Measurements from ENCODE around the gene HTRA2.
"Not testable (repeated sequence)": the region's sequence is repeated elsewhere in the genome, so short reads cannot be mapped to it uniquely, and the experiment has no call there.

Gene HTRA2

GRCh38 chr2:74560591-74560990, 30.9 kb downstream of the HTRA2 start:
- Mint-ChIP-seq H3K27me3 (peaks cover 22 to 49% of the 10 kb centered on the region in 2 donors), H3K27ac (no peak overlapping the region), H3K36me3 (ENCODE audit: insufficient read depth) (peaks cover under 1% of the 10 kb centered on the region), H3K4me3 (no peak overlapping the region), H3K4me1 (ENCODE audit: low read depth in 2 of 2) (peaks cover 6 to 8% of the 10 kb centered on the region in 2 donors), H3K9me3 (no peaks in the 10 kb centered on the region)
- ATAC-seq (replicated peaks): no peak
- DNase-seq: no peak

GRCh38 chr2:74561022-74561421, 31.3 kb downstream of the HTRA2 start:
- ATAC-seq (replicated peaks); H3K36me3 Mint-ChIP-seq (ENCODE audit: insufficient read depth); H3K27ac Mint-ChIP-seq; H3K4me3 Mint-ChIP-seq; H3K4me1 Mint-ChIP-seq (ENCODE audit: low read depth in 2 of 2); H3K9me3 Mint-ChIP-seq; DNase-seq: not testable (repeated sequence)
- H3K27me3 Mint-ChIP-seq: peaks cover 26 to 53% of the 10 kb centered on the region in 2 donors

- H3K27me3 Mint-ChIP-seq: peaks cover 30 to 53% of the 10 kb centered on the region in 2 donors
- no peak overlapping the region for H3K4me3 Mint-ChIP-seq
- DNase-seq: no peak
- H3K9me3 Mint-ChIP-seq: no peaks in the 10 kb centered on the region
- H3K4me1 Mint-ChIP-seq (ENCODE audit: low read depth in 2 of 2): peaks cover 6 to 8% of the 10 kb centered on the region in 2 donors
- ATAC-seq (replicated peaks): no peak
- H3K36me3 Mint-ChIP-seq (ENCODE audit: insufficient read depth): no peaks in the 10 kb centered on the region
- H3K27ac Mint-ChIP-seq: no peak overlapping the region
Observed at GRCh38 chr2:74562126-74562775, 32.5 kb downstream of the HTRA2 start.

GRCh38 chr2:74564222-74564621, 34.5 kb downstream of the HTRA2 start:
- Mint-ChIP-seq H3K36me3 (ENCODE audit: insufficient read depth) (no peaks in the 10 kb centered on the region), H3K27me3 (peaks cover 40 to 63% of the 10 kb centered on the region in 2 donors), H3K27ac (no peak overlapping the region), H3K4me3 (no peak overlapping the region), H3K9me3 (no peaks in the 10 kb centered on the region), H3K4me1 (ENCODE audit: low read depth in 2 of 2) (peaks cover 6 to 8% of the 10 kb centered on the region in 2 donors)
- ATAC-seq (replicated peaks): no peak
- DNase-seq: no peak

- H3K4me1 Mint-ChIP-seq (ENCODE audit: low read depth in 2 of 2): no peaks in the 10 kb centered on the region
- DNase-seq (no peak), ATAC-seq (replicated peaks) (no peak)
- H3K27me3 Mint-ChIP-seq: peaks cover 40 to 49% of the 10 kb centered on the region in 2 donors
- H3K4me3 Mint-ChIP-seq: no peak overlapping the region
- no peak overlapping the region for H3K27ac Mint-ChIP-seq
- no peaks in the 10 kb centered on the region for H3K9me3 Mint-ChIP-seq
- no peaks in the 10 kb centered on the region for H3K36me3 Mint-ChIP-seq (ENCODE audit: insufficient read depth)
Observed at GRCh38 chr2:74566076-74566753, 36.5 kb downstream of the HTRA2 start.

- H3K9me3 Mint-ChIP-seq: no peaks in the 10 kb centered on the region
- no peak overlapping the region for H3K4me3 Mint-ChIP-seq
- no peaks in the 10 kb centered on the region for H3K4me1 Mint-ChIP-seq (ENCODE audit: low read depth in 2 of 2)
- H3K27ac Mint-ChIP-seq: no peak overlapping the region
- DNase-seq (no peak), ATAC-seq (replicated peaks) (no peak)
- peaks cover 38 to 44% of the 10 kb centered on the region in 2 donors for H3K27me3 Mint-ChIP-seq
- no peaks in the 10 kb centered on the region for H3K36me3 Mint-ChIP-seq (ENCODE audit: insufficient read depth)
Observed at GRCh38 chr2:74566754-74567085, 37.0 kb downstream of the HTRA2 start.

GRCh38 chr2:74567881-74568280, 38.1 kb downstream of the HTRA2 start:
- DNase-seq (no peak), ATAC-seq (replicated peaks) (no peak)
- Mint-ChIP-seq H3K27ac (no peak overlapping the region), H3K4me3 (no peak overlapping the region), H3K9me3 (no peaks in the 10 kb centered on the region), H3K27me3 (peaks cover 28 to 32% of the 10 kb centered on the region in 2 donors), H3K36me3 (ENCODE audit: insufficient read depth) (no peaks in the 10 kb centered on the region), H3K4me1 (ENCODE audit: low read depth in 2 of 2) (no peaks in the 10 kb centered on the region)

GRCh38 chr2:74569686-74570085, 40.0 kb downstream of the HTRA2 start:
- no peak for DNase-seq
- Mint-ChIP-seq H3K9me3 (no peaks in the 10 kb centered on the region), H3K27ac (no peak overlapping the region), H3K36me3 (ENCODE audit: insufficient read depth) (no peaks in the 10 kb centered on the region), H3K4me3 (no peak overlapping the region), H3K27me3 (peaks cover 17 to 20% of the 10 kb centered on the region in 2 donors), H3K4me1 (ENCODE audit: low read depth in 2 of 2) (peaks cover 8 to 12% of the 10 kb centered on the region in 2 donors)
- ATAC-seq (replicated peaks): no peak

- H3K36me3 Mint-ChIP-seq (ENCODE audit: insufficient read depth): no peaks in the 10 kb centered on the region
- H3K27ac Mint-ChIP-seq: no peak overlapping the region
Observed at GRCh38 chr2:74571058-74571457, 41.3 kb downstream of the HTRA2 start.

GRCh38 chr2:74572178-74572925, 42.6 kb downstream of the HTRA2 start:
- Mint-ChIP-seq H3K9me3 (no peaks in the 10 kb centered on the region), H3K27ac (no peak overlapping the region), H3K4me1 (ENCODE audit: low read depth in 2 of 2) (peaks cover 9 to 13% of the 10 kb centered on the region in 2 donors), H3K27me3 (peaks cover 10 to 21% of the 10 kb centered on the region in 2 donors), H3K36me3 (ENCODE audit: insufficient read depth) (no peaks in the 10 kb centered on the region), H3K4me3 (no peak overlapping the region)
- ATAC-seq (replicated peaks) (no peak), DNase-seq (no peak)

More at GRCh38 chr2:74571058-74571457, 41.3 kb downstream of the HTRA2 start:
- Mint-ChIP-seq H3K9me3 (no peaks in the 10 kb centered on the region), H3K4me3 (no peak overlapping the region), H3K4me1 (ENCODE audit: low read depth in 2 of 2) (peaks cover 9 to 13% of the 10 kb centered on the region in 2 donors), H3K27me3 (peaks cover 11 to 14% of the 10 kb centered on the region in 2 donors)
- DNase-seq (no peak), ATAC-seq (replicated peaks) (no peak)

- peaks cover 0 to 11% of the 10 kb centered on the region in 2 donors for H3K27me3 Mint-ChIP-seq
- peak overlapping the region; percentile 47 to 83 for H3K27ac Mint-ChIP-seq
- DNase-seq (no peak), ATAC-seq (replicated peaks) (peak; percentile 61)
- H3K9me3 Mint-ChIP-seq: no peaks in the 10 kb centered on the region
- H3K4me3 Mint-ChIP-seq: peak overlapping the region; percentile 35 to 61
- no peaks in the 10 kb centered on the region for H3K36me3 Mint-ChIP-seq (ENCODE audit: insufficient read depth)
- H3K4me1 Mint-ChIP-seq (ENCODE audit: low read depth in 2 of 2): peaks cover 9 to 13% of the 10 kb centered on the region in 2 donors
Observed at GRCh38 chr2:74573747-74574562, 44.2 kb downstream of the HTRA2 start.

GRCh38 chr2:74575320-74575719, 45.6 kb downstream of the HTRA2 start:
- no peak for DNase-seq
- no peak for ATAC-seq (replicated peaks)
- H3K4me3 Mint-ChIP-seq: no peak overlapping the region
- H3K9me3 Mint-ChIP-seq: no peaks in the 10 kb centered on the region
- H3K4me1 Mint-ChIP-seq (ENCODE audit: low read depth in 2 of 2): peaks cover 9 to 13% of the 10 kb centered on the region in 2 donors
- peaks cover 0 to 17% of the 10 kb centered on the region in 2 donors for H3K27me3 Mint-ChIP-seq
- H3K36me3 Mint-ChIP-seq (ENCODE audit: insufficient read depth): no peaks in the 10 kb centered on the region
- no peak overlapping the region for H3K27ac Mint-ChIP-seq

GRCh38 chr2:74576211-74576862, 46.6 kb downstream of the HTRA2 start:
- no peak for DNase-seq
- Mint-ChIP-seq H3K4me1 (ENCODE audit: low read depth in 2 of 2) (peaks cover 9 to 13% of the 10 kb centered on the region in 2 donors), H3K4me3 (no peak overlapping the region), H3K27me3 (peaks cover 4 to 27% of the 10 kb centered on the region in 2 donors), H3K9me3 (no peaks in the 10 kb centered on the region), H3K36me3 (ENCODE audit: insufficient read depth) (no peaks in the 10 kb centered on the region), H3K27ac (no peak overlapping the region)
- no peak for ATAC-seq (replicated peaks)
